Keratinocyte (primary cell): Measurements from ENCODE around the gene BLTP3A.

ENCODE experiments used
- EZH2 ChIP-seq: IDR thresholded peaks from one replicate; pipeline ENCODE4 v1.6.1; 2012; ENCODE audit warnings: inconsistent platforms, mild to moderate bottlenecking, low read length, moderate library complexity
- TF ChIP-seq, protein P1 (sequence below), 3 experiments: IDR thresholded peaks in 1 of 3; conservative IDR thresholded peaks in 1 of 3; optimal IDR thresholded peaks in 1 of 3; 2 replicates in 2 of 3; 3 replicates in 1 of 3; pipeline versions ENCODE3 to v1.5.1; 2011; ENCODE audit warnings: low read length in 3 of 3, mild to moderate bottlenecking in 3 of 3, moderate library complexity in 2 of 3, control low read depth in 1 of 3, inconsistent platforms in 1 of 3; ENCODE audit not compliant: insufficient read depth in 2 of 3; ENCODE audit errors: extremely low read depth in 1 of 3

DNA sequence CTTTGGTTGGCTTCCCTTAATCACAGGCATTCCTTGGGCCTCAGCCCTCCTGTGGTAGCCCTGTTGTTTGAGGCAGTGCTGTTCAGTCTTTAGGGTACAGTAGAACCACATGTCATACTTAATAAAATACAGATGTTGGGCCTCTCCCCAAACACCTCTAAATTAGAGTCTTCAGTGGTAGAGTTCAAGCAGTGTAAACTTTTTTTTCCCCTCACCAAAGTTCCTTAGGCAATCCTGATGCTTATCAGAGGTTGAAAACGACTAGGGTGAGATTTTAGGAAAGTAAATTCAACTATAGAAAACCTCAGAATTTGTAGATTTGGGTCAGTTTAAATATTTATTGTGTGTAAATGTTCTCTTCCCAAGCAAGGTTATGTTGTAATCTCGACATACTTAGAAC lies 44.6 kb downstream of the BLTP3A start:
- TF ChIP-seq, protein P1, sequence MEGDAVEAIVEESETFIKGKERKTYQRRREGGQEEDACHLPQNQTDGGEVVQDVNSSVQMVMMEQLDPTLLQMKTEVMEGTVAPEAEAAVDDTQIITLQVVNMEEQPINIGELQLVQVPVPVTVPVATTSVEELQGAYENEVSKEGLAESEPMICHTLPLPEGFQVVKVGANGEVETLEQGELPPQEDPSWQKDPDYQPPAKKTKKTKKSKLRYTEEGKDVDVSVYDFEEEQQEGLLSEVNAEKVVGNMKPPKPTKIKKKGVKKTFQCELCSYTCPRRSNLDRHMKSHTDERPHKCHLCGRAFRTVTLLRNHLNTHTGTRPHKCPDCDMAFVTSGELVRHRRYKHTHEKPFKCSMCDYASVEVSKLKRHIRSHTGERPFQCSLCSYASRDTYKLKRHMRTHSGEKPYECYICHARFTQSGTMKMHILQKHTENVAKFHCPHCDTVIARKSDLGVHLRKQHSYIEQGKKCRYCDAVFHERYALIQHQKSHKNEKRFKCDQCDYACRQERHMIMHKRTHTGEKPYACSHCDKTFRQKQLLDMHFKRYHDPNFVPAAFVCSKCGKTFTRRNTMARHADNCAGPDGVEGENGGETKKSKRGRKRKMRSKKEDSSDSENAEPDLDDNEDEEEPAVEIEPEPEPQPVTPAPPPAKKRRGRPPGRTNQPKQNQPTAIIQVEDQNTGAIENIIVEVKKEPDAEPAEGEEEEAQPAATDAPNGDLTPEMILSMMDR (optimal IDR thresholded peaks at IDR 0.05 in 1 of 3, IDR thresholded peaks at IDR 0.05 in 1 of 3, conservative IDR thresholded peaks at IDR 0.05 in 1 of 3; ENCODE audit: extremely low read depth in 1 of 3, insufficient read depth in 2 of 3, low read length in 3 of 3): no peak
- TF ChIP-seq EZH2: no peak
